ENCODE measurements around the gene TEX26. TPM values are rescaled to one million over a fixed set of nuclear protein-coding genes. Genes with fewer than 3 reads are reported as not detected.

TEX26 gene
- total RNA-seq, 2 experiments from 2014 or later: not detected

DNA sequence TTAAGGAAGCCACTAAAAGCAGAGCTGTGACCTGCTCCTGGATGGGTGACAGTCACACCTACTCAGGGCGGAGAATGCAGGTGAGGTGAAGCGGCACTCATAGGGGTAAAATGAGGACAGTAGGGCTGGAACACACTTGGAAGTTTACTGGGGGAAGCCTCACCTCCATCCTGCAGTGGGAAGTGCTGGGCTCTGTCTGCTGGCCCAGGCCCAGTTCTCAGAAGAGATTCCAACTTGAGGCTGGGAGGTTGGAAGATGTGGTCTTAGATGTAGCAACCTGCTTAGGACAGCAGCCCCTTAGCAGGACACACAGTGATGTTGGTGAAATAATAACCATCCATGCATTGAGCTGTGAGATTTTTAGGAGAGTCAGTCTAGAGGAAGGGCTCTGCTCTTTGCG, 21.8 kb upstream of the TEX26 start:
- H3K36me3 ChIP-seq (ENCODE audit: insufficient read depth, low read length): no peaks in the 10 kb centered on the region
- ChIA-PET CTCF (no interaction called here), POLR2A (no interaction called here)
- no peak overlapping the region for H3K4me3 Mint-ChIP-seq
- H3K4me1 ChIP-seq (ENCODE audit: insufficient read depth, low read length): peaks cover 6% of the 10 kb centered on the region
- H3K4me3 ChIP-seq (ENCODE audit: low read length): no peak overlapping the region
- DNase-seq: no peak
- H3K27me3 Mint-ChIP-seq: peaks cover 70% of the 10 kb centered on the region
- no peak for TF ChIP-seq CTCF (IDR thresholded peaks at IDR 0.05)
- no peak overlapping the region for H3K27ac ChIP-seq (ENCODE audit: low read depth in 1 of 2, low read length in 2 of 2)
- no peaks in the 10 kb centered on the region for H3K9me3 Mint-ChIP-seq
- ATAC-seq (ENCODE audit: poor library complexity): no peak
- H3K27me3 ChIP-seq (ENCODE audit: control insufficient read depth in 1 of 2, insufficient read depth in 2 of 2, low read length in 2 of 2): peaks cover 14 to 32% of the 10 kb centered on the region in 2 experiments
- intact Hi-C loops (cut with DNase I, micrococcal nuclease): no loop called here
- H3K4me1 Mint-ChIP-seq (ENCODE audit: low read depth): no peaks in the 10 kb centered on the region
- H3K36me3 Mint-ChIP-seq (ENCODE audit: low read depth): no peaks in the 10 kb centered on the region
- H3K9me3 ChIP-seq (ENCODE audit: control insufficient read depth in 1 of 2, insufficient read depth in 1 of 2, low read length in 2 of 2): peaks cover 0 to 13% of the 10 kb centered on the region in 2 experiments
- H3K27ac Mint-ChIP-seq: no peak overlapping the region

DNA sequence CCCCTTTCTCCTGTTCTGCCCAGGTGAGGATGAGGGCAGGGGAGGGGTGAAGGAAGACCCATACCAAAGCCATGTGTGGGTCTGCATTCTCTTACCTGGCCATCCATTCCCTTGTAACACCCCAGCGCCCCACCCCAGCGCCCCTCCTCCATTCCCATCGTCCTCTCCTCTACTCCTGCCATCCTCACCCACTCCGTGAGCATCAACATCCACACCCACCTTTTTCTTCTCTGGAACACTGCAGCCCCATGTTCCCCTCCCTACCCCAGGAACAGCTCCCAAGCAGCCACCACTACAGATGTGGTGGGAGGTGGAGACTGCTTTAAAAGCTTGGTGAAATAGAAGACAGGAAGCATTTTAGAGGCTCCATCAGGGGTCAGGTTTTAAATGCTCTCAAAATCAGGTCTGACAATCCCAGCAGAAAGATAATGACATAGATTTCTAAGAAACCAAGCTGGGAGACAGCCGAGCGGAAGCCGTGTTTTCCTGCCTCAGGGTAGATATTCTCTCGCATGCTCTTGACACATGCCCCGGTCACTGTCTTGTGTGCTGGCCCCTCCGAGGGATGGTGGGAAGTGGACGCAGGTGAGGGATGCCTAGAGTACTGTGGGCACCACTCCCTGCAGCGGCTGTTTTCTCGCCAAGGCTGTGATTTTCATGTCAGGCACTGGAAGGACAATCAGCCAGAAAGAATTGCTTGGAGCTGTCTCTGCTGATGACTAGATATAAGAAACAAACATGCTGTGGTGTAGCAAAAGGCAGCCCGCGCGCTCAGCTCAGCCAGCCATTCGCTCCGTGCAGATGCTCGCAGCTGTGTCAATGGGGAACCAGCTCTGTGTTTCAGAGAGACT, 16.5 kb upstream of the TEX26 start:
- ATAC-seq (ENCODE audit: poor library complexity): no peak
- CTCF ChIA-PET: no interaction called here
- H3K27me3 Mint-ChIP-seq: peaks cover 81% of the 10 kb centered on the region

GRCh38 chr13:30916991-30917390, 15.5 kb upstream of the TEX26 start:
- intact Hi-C loops (cut with DNase I, micrococcal nuclease): no loop called here
- no peaks in the 10 kb centered on the region for H3K4me1 ChIP-seq (ENCODE audit: insufficient read depth, low read length)
- no peaks in the 10 kb centered on the region for H3K36me3 Mint-ChIP-seq (ENCODE audit: low read depth)
- no peaks in the 10 kb centered on the region for H3K4me1 Mint-ChIP-seq (ENCODE audit: low read depth)
- ChIA-PET POLR2A (no interaction called here), CTCF (no interaction called here)
- TF ChIP-seq CTCF (IDR thresholded peaks at IDR 0.05): no peak
- H3K27me3 ChIP-seq (ENCODE audit: control insufficient read depth in 1 of 2, insufficient read depth in 2 of 2, low read length in 2 of 2): peaks cover 0 to 13% of the 10 kb centered on the region in 2 experiments
- H3K27ac Mint-ChIP-seq: no peak overlapping the region
- H3K27ac ChIP-seq (ENCODE audit: low read depth in 1 of 2, low read length in 2 of 2): no peak overlapping the region
- no peak overlapping the region for H3K4me3 Mint-ChIP-seq
- DNase-seq (no peak), ATAC-seq (ENCODE audit: poor library complexity) (no peak)
- H3K27me3 Mint-ChIP-seq: peaks cover 75% of the 10 kb centered on the region
- no peaks in the 10 kb centered on the region for H3K36me3 ChIP-seq (ENCODE audit: insufficient read depth, low read length)
- no peak overlapping the region for H3K4me3 ChIP-seq (ENCODE audit: low read length)
- no peaks in the 10 kb centered on the region for H3K9me3 ChIP-seq (ENCODE audit: control insufficient read depth in 1 of 2, insufficient read depth in 1 of 2, low read length in 2 of 2)
- no peaks in the 10 kb centered on the region for H3K9me3 Mint-ChIP-seq

More for the DNA sequence above, 16.5 kb upstream of the TEX26 start:
- no peak overlapping the region for H3K4me3 Mint-ChIP-seq
- Histone ChIP-seq H3K36me3 (ENCODE audit: insufficient read depth, low read length) (no peaks in the 10 kb centered on the region), H3K27ac (ENCODE audit: low read depth in 1 of 2, low read length in 2 of 2) (no peak overlapping the region), H3K4me1 (ENCODE audit: insufficient read depth, low read length) (no peaks in the 10 kb centered on the region), H3K27me3 (ENCODE audit: control insufficient read depth in 1 of 2, insufficient read depth in 2 of 2, low read length in 2 of 2) (peaks cover 0 to 13% of the 10 kb centered on the region in 2 experiments), H3K9me3 (ENCODE audit: control insufficient read depth in 1 of 2, insufficient read depth in 1 of 2, low read length in 2 of 2) (no peaks in the 10 kb centered on the region), H3K4me3 (ENCODE audit: low read length) (no peak overlapping the region)
- H3K4me1 Mint-ChIP-seq (ENCODE audit: low read depth): no peaks in the 10 kb centered on the region
- no peaks in the 10 kb centered on the region for H3K36me3 Mint-ChIP-seq (ENCODE audit: low read depth)
- DNase-seq: no peak
- POLR2A ChIA-PET: no interaction called here
- intact Hi-C loops (cut with DNase I, micrococcal nuclease): no loop called here
- no peak for TF ChIP-seq CTCF (IDR thresholded peaks at IDR 0.05)
- H3K9me3 Mint-ChIP-seq: no peaks in the 10 kb centered on the region
- no peak overlapping the region for H3K27ac Mint-ChIP-seq
